ENCODE results near the gene CHN2.

The CHN2 gene

GRCh38 chr7:29194594-29195427 is at the start of gene CHN2:
Gene CHN2, plus strand, starts transcription at chr7:29194775.
- DNase-seq (ENCODE audit: low read depth) = no peak

- DNase-seq (ENCODE audit: low read depth) = no peak
Measured at GRCh38 chr7:29145553-29146056, 49.0 kb upstream of the CHN2 start.

GRCh38 chr7:29146057-29146706 is 48.4 kb upstream of the CHN2 start, which contains the start of gene CPVL:
Gene CPVL, minus strand, starts transcription at chr7:29146537. Its CDS starts 25,476 bp downstream, at chr7:29121061.
- no peak for DNase-seq (ENCODE audit: low read depth)

GRCh38 chr7:29146888-29147609 is 47.5 kb upstream of the CHN2 start:
- DNase-seq (ENCODE audit: low read depth) = no peak

- DNase-seq (ENCODE audit: low read depth) = no peak
Measured at GRCh38 chr7:29147821-29148220, 46.8 kb upstream of the CHN2 start.

GRCh38 chr7:29149036-29149435 is 45.5 kb upstream of the CHN2 start:
- no peak for DNase-seq (ENCODE audit: low read depth)

GRCh38 chr7:29150856-29151255 is 43.7 kb upstream of the CHN2 start:
- no peak for DNase-seq (ENCODE audit: low read depth)

GRCh38 chr7:29154076-29154475 is 40.5 kb upstream of the CHN2 start:
- no peak for DNase-seq (ENCODE audit: low read depth)

- no peak for DNase-seq (ENCODE audit: low read depth)
Measured at GRCh38 chr7:29156907-29157452, 37.6 kb upstream of the CHN2 start.

GRCh38 chr7:29158795-29159423 is 35.7 kb upstream of the CHN2 start:
- DNase-seq (ENCODE audit: low read depth) = no peak

GRCh38 chr7:29160080-29160479 is 34.5 kb upstream of the CHN2 start:
- DNase-seq (ENCODE audit: low read depth) = no peak

- no peak for DNase-seq (ENCODE audit: low read depth)
Measured at GRCh38 chr7:29161231-29161630, 33.3 kb upstream of the CHN2 start.

GRCh38 chr7:29162577-29162976 is 32.0 kb upstream of the CHN2 start:
- no peak for DNase-seq (ENCODE audit: low read depth)

- no peak for DNase-seq (ENCODE audit: low read depth)
Measured at GRCh38 chr7:29163854-29164253, 30.7 kb upstream of the CHN2 start.

- no peak for DNase-seq (ENCODE audit: low read depth)
Measured at GRCh38 chr7:29167721-29168120, 26.9 kb upstream of the CHN2 start.

- DNase-seq (ENCODE audit: low read depth) = no peak
Measured at GRCh38 chr7:29170781-29171180, 23.8 kb upstream of the CHN2 start.

GRCh38 chr7:29173458-29173857 is 21.1 kb upstream of the CHN2 start:
- DNase-seq (ENCODE audit: low read depth) = no peak

- DNase-seq (ENCODE audit: low read depth) = no peak
Measured at GRCh38 chr7:29177963-29178600, 16.5 kb upstream of the CHN2 start.

GRCh38 chr7:29179115-29179514 is 15.5 kb upstream of the CHN2 start:
- DNase-seq (ENCODE audit: low read depth) = no peak

GRCh38 chr7:29184599-29184998 is 10.0 kb upstream of the CHN2 start:
- no peak for DNase-seq (ENCODE audit: low read depth)

GRCh38 chr7:29185613-29186012 is 9.0 kb upstream of the CHN2 start:
- no peak for DNase-seq (ENCODE audit: low read depth)
